ENCODE measurements around the gene TAS2R60. TPM values are rescaled to one million over a fixed set of nuclear protein-coding genes. Genes with fewer than 3 reads are reported as not detected.

The TAS2R60 gene
- total and polyA plus RNA-seq, 2 experiments from 2014 or later: 0.37 to 4.0 TPM

- no peak for TF ChIP-seq ZNF462 (CRISPR knock-in tag; IDR thresholded peaks at IDR 0.05)
Measured at GRCh38 chr7:143444063-143444782, 970 bp downstream of the TAS2R60 start (continued).

GRCh38 chr7:143444785-143445184, 1.5 kb downstream of the TAS2R60 start:
- Histone ChIP-seq H3K4me2 (no peak overlapping the region), H3K36me3 (ENCODE audit: insufficient read depth) (no peaks in the 10 kb centered on the region), H3K27me3 (ENCODE audit: insufficient read depth) (no peaks in the 10 kb centered on the region), H3K4me1 (ENCODE audit: insufficient read depth) (peaks cover 10% of the 10 kb centered on the region; the same call in 1 of the 2 replicates), H4K20me1 (replicated peaks; ENCODE audit: insufficient read depth) (no peaks in the 10 kb centered on the region), H3K79me2 (replicated peaks; ENCODE audit: insufficient read depth) (no peaks in the 10 kb centered on the region), H2AFZ (no peak overlapping the region), H3K4me3 (no peak overlapping the region), H3K27ac (ENCODE audit: low read depth) (no peak overlapping the region), H3K9me2 (ENCODE audit: insufficient read depth) (0 out of 2 replicates have a peak, but pooled peaks cover 13% of the 10 kb centered on the region), H3F3A (replicated peaks; ENCODE audit: low read depth) (no peaks in the 10 kb centered on the region)
- ATAC-seq: no peak
- H3K27ac Mint-ChIP-seq: no peak overlapping the region
- H3K27me3 Mint-ChIP-seq (ENCODE audit: insufficient read depth, low read depth, poor library complexity): no peaks in the 10 kb centered on the region
- no peak for DNase-seq (ENCODE audit: low spot score)
- no peaks in the 10 kb centered on the region for H3K36me3 Mint-ChIP-seq (ENCODE audit: low read depth)
- H3K4me1 Mint-ChIP-seq: no peaks in the 10 kb centered on the region
- H3K9me3 Mint-ChIP-seq: no peaks in the 10 kb centered on the region
- no peak overlapping the region for H3K4me3 Mint-ChIP-seq
- no peak for TF ChIP-seq NANOG (IDR thresholded peaks at IDR 0.05; ENCODE audit: borderline replicate concordance)
- TF ChIP-seq STAT1 (IDR thresholded peaks at IDR 0.05; ENCODE audit: unreplicated experiment): no peak
- TF ChIP-seq CREB1 (CRISPR knock-in tag; IDR thresholded peaks at IDR 0.05; ENCODE audit: low read depth): no peak
- TF ChIP-seq EZH2phosphoT487 (IDR thresholded peaks at IDR 0.05; ENCODE audit: unreplicated experiment): no peak
- no peak for TF ChIP-seq ZNF462 (CRISPR knock-in tag; IDR thresholded peaks at IDR 0.05)
- no peak for TF ChIP-seq ZNF114 (CRISPR knock-in tag; IDR thresholded peaks at IDR 0.05)
- TF ChIP-seq ZNF331 (CRISPR knock-in tag; IDR thresholded peaks at IDR 0.05; ENCODE audit: low read depth): no peak
